GM19193 (cell line): ENCODE data around the gene ZNF273.

Source experiments
- POLR2A ChIP-seq: IDR thresholded peaks from 4 replicates; pipeline ENCODE4 v1.6.1; 2011; ENCODE audit not compliant: insufficient read depth, insufficient read length; ENCODE audit errors: extremely low read depth

Gene ZNF273

DNA sequence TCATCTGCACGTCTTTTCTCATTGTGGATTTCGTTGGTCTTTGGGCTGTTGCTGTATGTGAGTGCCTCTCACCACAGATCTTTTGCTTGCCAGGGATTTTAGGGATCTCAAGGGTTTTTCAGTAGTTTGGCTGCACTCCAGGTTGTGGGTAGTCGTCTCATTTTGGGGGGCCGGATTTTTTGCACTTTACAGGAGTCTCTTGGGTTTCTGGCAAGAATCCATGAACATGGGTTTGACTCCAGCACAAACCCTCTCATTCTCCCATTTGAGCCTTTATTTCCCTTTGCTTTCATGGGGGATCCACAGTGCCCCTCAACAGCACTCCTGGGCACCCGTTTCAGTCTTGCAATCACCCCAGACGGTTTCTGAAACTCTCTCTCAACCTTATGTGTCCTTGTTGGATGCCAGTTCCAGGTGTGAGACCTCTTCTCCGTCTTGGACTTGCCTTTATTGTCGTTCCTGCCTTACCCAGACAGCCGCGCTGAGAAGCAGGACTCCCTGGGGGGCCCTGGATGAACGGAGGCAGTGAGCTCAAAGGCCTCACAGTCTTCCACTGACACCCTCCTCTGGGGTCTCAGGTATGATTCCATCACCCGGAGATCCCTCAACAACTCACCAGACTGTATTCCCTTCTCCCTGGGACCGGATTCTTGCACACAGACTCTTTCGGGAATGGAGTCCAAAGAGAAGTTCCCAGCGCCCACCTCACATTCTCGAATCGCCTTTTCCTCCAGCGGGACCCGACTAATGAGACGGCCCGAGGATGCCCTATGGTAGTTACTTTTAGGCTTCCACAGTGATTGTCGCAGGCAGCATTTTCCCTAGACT lies 18.8 kb upstream of the ZNF273 start:
- TF ChIP-seq POLR2A: no peak

DNA sequence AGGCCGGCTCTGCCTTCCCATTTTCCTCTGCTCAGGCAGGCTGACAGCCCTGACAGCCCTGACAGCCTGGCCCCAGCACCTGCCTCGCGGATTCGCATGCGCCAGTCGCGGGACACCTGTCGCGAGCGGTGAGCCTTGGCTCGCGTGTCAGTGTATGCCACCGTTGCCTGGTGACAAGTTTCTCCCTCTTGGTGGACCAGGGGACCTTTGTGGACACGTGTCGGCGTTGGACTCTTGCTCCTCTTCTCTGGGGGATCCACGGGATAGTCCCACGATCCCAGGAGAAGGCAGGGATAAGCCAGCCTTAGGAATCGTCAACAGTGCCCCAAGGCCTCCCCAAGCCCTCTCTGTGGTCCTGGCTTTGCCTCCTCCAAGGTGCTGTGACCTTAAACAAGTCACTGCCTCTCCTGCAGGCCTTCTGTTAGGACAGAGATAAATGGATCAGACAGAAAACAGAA lies 18.1 kb upstream of the ZNF273 start:
- TF ChIP-seq POLR2A: no peak

DNA sequence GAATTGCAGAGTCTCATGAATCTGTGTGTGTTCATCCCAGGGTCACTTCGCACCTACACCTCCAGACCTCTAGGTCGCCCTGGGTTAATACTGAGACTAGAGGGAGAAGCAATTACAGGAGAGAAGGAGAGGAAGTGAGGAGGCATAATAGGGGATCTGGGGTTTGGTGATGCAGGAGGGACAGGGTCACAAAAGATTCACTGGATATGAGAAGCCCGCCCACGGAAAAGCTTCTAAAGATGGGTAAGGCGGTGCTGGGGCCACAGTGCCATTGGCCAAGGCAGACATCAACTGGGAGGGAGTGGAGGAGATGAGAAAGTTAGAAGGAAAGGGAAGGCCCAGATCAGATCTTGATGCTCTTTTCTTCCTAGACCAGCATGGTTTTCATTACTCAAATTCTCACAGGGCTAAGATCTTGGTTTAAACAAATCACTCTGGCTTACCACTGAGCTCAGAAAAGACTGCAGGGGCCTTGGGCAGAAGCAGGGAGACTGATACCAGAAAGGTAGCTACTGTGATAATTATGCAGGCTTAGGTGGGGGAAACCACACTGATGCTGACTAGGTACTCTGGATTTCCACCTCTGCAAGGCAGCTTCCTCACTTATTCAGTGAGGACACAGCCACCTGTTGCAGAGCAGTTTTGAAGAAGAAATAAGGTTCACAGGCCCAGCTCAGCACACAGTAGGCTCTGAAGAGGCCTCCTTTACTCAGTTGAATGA lies 17.4 kb upstream of the ZNF273 start:
- no peak for TF ChIP-seq POLR2A

DNA sequence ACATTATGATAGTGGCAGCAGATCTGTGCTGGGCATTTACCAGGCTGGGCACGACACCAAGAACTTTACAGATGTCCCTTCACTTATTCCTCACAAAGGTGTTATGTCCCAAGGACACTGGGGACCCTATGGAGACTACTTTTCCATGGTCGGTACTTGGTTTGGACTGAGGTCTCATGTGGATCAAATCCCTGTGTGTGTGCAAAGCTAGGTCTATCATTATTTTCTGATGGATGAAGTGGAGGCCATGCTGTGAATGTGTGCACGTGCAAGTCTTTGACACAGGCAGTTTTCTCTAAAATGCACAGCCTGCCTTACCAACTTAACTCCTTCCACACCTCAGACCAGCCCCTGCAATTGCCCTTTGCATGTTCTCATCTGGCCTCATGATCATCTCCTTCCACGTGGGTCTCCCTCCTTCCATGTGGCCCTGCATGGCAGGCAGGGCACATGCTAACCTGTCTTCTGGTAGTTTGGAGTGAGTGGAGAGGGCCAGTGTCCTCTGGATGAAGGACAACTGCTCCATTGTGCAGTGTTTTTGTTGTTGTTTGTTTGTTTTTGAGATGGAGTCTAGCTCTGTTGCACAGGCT lies 16.0 kb upstream of the ZNF273 start:
- no peak for TF ChIP-seq POLR2A

DNA sequence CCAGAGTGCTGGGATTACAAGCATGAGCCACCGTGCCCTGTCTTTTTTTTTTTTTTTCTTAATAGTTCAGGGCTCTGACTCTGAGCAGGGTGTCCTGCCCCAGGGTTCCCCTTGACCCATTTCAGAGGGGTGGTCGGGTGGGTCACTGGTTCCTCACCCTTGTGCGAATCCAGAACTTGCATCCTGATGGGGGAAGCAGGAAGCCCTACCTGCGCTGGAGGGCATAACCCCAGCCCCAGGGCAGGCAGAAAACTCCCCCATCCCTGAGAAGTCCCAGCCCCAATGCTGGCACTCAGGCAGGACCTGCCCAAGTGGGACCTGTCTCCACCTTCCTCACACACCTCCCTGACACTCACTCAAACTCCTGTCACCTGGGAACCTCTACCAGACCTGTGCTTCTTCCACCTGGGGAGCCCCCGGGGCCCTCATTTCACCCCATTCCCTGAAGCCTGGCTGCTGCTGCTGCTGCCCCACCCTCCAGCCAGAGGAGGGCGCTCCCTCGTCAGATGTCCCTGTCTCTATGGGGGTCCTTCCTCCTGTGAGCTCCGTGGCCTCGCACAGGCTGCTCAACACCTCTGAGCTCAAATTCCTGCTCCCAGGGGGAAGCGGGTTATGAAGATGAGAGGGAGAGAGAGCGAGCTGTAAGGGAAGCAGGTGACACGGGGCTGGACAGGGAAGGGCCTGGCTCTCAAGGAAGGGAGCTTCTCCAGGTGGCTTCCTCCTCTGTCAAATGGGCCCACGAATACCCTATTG lies 15.1 kb upstream of the ZNF273 start:
- no peak for TF ChIP-seq POLR2A

DNA sequence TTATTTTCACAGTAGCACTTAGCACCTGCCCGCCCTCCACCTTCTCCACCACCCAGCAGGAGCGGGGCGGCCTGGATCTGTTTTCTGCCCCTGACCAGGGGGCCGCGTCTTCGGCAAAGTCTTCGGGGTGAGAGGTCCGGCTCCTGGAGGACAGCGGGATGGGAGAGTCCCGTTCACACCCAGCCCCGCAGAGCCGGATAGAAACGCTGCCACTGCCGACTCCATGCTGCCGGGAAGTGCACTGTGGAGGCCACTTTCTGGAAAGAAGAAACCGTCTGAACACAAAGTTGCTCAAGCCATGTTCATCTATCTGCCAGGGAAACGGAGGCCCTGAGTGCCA lies 14.5 kb upstream of the ZNF273 start:
- no peak for TF ChIP-seq POLR2A

DNA sequence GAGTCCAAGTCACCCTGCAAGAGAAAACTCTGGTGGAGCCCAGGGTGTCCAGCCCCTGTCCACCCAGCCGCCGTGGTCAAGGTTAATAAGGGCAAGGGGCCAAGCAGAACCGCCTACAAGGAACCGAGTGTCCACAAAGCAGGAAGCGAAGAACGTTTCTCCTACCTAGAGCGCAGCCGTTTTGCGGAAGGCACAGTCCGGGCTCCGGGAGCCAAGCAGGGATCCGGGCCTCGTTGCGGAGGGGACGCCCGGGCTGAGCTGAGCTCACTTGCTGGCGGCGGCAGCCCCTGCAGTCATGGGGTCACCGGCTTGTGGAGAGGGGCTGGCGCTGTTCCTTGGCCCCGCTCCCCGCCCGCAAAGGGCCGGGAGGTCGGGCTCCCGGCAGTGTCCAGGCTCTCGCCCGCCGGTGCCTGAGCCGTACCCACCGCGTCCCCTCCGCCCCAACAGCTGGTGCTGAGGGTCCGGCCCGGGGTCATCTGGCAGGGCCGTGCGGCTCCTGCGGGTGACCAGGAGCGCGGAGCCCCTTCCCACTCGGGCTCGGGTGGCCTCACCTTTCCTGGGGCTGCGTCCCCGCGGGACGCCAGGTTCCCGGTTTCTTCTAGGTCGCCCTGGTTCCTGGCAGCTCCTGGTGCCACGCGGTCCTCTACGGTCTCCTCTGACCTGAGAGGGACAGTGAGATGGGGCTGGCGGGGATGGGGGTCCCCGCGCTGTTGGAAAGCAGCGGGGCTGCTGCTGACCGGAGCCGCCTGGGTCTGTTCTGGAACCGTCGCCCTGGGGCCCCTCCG lies 14.0 kb upstream of the ZNF273 start:
- TF ChIP-seq POLR2A: no peak

DNA sequence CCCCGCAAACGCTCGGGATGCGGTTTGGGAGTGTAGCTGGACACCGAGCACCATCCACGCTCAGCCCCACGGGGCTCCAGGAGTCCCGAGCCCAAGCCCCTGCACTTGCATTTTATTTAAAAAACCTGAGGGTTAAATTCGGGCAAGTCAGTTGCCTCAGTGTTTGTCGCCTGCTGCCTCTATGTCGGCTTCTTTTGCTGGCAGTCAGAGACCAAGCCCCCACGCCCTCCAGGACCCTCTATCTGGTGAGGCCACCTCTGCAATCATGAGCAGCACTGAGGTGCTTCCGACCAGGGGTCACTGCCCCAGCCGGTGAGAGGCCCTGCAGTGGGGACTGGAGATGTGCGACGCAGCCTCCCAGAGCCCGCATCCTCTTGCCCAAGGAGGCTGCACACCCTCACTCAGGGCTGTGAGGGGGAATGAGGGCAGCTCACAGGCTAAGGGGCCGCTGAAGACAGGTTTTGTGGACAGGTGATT lies 13.3 kb upstream of the ZNF273 start:
- no peak for TF ChIP-seq POLR2A

DNA sequence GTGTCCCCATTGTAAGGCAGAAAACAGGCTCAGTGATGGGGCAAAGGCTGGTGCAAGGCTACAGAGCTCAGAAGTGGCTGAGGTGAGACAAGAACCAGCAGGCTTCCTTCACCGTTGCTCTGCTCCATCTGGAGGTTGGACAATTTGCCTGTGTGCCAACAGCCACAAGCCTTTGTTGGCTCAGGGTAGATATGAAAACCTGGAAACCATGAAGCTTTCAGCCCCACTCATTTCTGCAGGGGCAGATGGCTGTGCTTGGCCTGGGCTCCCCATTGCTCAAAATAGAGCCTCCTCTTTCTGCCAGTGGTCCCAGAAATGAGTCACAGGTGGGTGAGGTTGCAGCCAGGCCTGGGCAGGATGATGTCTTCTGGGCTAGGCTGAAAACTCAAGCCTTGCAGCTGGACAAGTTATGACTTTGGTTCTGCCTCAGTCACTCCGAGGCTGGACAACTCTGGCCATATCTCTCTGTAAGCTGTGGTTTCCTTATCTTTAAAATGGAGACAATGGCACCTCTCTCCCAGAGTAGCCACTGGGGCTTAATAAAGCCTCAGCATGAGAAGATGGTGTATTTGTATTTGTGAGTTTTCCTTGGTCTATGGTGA lies 12.2 kb upstream of the ZNF273 start:
- TF ChIP-seq POLR2A: no peak

DNA sequence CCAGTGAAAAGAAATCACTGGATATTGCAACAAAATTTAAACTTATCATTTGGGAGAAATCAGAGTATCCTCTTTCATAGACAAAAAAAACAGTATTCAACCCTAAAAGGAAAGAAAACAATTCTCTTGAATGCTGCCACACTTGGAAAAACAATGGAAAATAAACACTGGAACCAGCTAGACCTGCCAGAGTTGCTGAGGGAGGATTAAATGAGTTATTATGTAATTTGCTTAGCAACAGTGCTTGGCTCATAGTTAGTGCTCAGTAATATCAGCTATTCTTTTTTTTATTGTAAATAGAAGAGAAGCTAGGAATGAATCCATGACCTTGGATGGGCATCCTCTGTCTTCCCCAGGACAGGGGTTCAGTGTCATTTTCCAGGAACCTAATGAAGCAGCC lies 11.0 kb upstream of the ZNF273 start:
- TF ChIP-seq POLR2A: no peak

DNA sequence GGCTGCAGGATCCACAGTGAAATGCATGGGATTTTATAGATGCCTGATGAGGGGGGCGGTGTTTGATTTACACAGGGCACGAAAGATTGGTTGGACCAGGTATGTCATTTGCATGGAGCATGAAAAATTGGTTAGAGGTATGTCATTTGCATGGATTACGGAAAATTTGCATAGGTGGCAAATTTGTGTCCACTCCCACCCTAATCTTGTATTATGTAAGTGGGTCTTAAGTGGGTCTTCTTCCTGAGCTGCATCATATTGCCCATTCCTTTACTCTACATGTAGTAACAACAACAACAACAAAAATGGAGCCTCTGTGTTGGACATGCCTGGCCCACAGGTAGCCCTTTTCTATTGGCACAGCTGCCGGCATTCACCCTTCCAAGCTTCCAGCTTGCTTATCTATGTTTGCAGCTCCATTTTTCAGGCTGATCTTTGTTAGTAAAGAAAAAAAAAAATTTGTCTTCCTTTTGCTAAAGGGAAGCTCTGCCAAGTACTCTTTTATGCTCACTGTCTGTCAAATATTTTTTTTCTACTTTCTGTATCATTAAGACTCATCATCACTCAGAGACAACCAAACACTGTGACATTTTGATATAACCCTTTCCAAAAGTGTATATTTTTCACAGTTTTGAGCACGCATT lies 10.3 kb upstream of the ZNF273 start:
- TF ChIP-seq POLR2A: no peak

DNA sequence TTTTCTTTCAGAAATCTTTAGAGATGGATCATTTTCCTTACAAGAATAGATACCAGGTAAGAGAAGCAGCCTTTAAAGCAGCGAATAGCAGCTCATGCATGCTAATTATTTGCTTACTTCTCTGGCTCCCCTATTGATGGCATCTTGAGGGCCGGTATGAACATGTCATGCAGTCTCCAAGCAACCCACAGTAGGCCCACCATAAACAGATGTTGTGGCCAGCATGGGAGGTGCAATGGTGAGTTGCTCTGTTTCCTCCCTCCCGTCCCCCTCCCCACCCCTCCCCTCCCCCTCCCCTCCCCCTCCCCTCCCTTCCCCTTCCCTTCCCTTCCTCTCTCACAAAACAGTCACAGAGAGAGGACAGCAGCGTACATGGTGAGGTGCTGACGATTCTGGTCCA lies 9.7 kb upstream of the ZNF273 start:
- no peak for TF ChIP-seq POLR2A

DNA sequence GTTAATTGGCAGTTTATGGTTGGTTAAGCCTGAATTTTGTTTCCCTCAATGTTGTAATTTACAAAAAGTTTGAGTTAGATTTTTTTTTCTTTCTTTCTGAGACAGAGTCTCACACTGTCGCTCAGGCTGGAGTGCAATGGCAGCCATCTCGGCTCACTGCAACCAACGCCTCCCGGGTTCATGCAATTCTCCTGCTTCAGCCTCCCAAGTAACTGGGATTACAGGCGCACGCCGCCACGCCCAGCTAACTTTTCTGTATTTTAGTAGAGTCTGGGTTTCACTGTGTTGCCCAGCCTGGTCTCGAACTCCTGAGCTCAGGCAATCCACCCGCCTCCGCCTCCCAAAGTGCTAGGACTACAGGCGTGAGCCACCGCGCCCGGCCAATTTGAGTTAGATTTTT lies 935 bp downstream of the ZNF273 start:
- no peak for TF ChIP-seq POLR2A
